HEK293 (cell line): Measurements from ENCODE around the gene SAFB.

Experiments
- CTCF ChIA-PET: fragments of 350-600 bp; formaldehyde crosslinking; extraction: SDS; loops from one replicate; lab custom pipeline; 2021; ENCODE audit warnings: antibody characterized with exemption; lab: Yijun Ruan, JAX
- POLR2A ChIA-PET: fragments of 300-600 bp; formaldehyde crosslinking; extraction: SDS; loops from one replicate; lab custom pipeline; 2020; ENCODE audit warnings: antibody characterized with exemption, inconsistent platforms; lab: Yijun Ruan, JAX
- H3K27ac ChIP-seq: fragments of 200-500 bp; sonication (Bioruptor generic); 2 replicates; pipeline ENCODE4 v1.5.1; 2014; ENCODE audit warnings: low read depth, low read length, control low read depth, inconsistent platforms; ENCODE audit errors: extremely low read depth
- H3K36me3 ChIP-seq, 2 experiments: fragments of 200-500 bp in 1 of 2; sonication (Bioruptor generic) in 1 of 2; 1 replicate in 1 of 2; 2 replicates in 1 of 2; pipeline ENCODE4 v1.5.1; 2014 to 2017; ENCODE audit warnings: inconsistent platforms in 2 of 2, low read length in 2 of 2; ENCODE audit not compliant: control insufficient read depth in 2 of 2, insufficient read depth in 1 of 2
- H3K4me1 ChIP-seq: fragments of 200-500 bp; sonication (Bioruptor generic); 2 replicates; pipeline ENCODE4 v1.5.1; 2014; ENCODE audit warnings: mild to moderate bottlenecking, low read length, inconsistent platforms; ENCODE audit not compliant: control insufficient read depth, insufficient read depth
- H3K4me3 ChIP-seq: 2 replicates; pipeline ENCODE4 v1.5.1; 2011; ENCODE audit warnings: low read depth, mild to moderate bottlenecking, control low read depth, low read length, moderate library complexity
- H3K9me3 ChIP-seq: fragments of 200-500 bp; sonication (Bioruptor generic); 2 replicates; pipeline ENCODE4 v1.5.1; 2014; ENCODE audit warnings: low read depth, low read length, inconsistent platforms; ENCODE audit not compliant: control insufficient read depth, insufficient read depth
- EGR2 ChIP-seq: fragments of 450-650 bp; formaldehyde crosslinking; IDR thresholded peaks from 2 replicates; pipeline ENCODE4 v1.5.1; 2016; ENCODE audit warnings: low read depth, missing biosample characterization, missing genetic modification characterization
- GLIS1 ChIP-seq: fragments of 450-650 bp; formaldehyde crosslinking; IDR thresholded peaks from 2 replicates; pipeline ENCODE4 v1.5.1; 2016; ENCODE audit warnings: missing biosample characterization, missing genetic modification characterization
- IKZF3 ChIP-seq: fragments of 450-650 bp; IDR thresholded peaks from 2 replicates; pipeline ENCODE4 v1.5.0; 2018; ENCODE audit warnings: missing biosample characterization, mild to moderate bottlenecking, missing genetic modification characterization, moderate library complexity
- KLF10 ChIP-seq: fragments of 450-650 bp; IDR thresholded peaks from 2 replicates; pipeline ENCODE4 v1.5.1; 2018; ENCODE audit warnings: missing biosample characterization, mild to moderate bottlenecking, missing genetic modification characterization
- KLF7 ChIP-seq: fragments of 450-650 bp; formaldehyde crosslinking; IDR thresholded peaks from 2 replicates; pipeline ENCODE4 v1.5.1; 2016; ENCODE audit warnings: missing biosample characterization, missing genetic modification characterization, borderline replicate concordance
- KLF8 ChIP-seq: fragments of 450-650 bp; formaldehyde crosslinking; IDR thresholded peaks from 2 replicates; pipeline ENCODE4 v1.5.1; 2016; ENCODE audit warnings: missing biosample characterization, missing genetic modification characterization
- KLF9 ChIP-seq: fragments of 450-650 bp; formaldehyde crosslinking; IDR thresholded peaks from 2 replicates; pipeline ENCODE4 v1.5.1; 2016; ENCODE audit warnings: missing biosample characterization, missing genetic modification characterization, low read depth
- PATZ1 ChIP-seq: fragments of 450-650 bp; formaldehyde crosslinking; IDR thresholded peaks from 2 replicates; pipeline ENCODE4 v1.5.1; 2016; ENCODE audit warnings: missing biosample characterization, missing genetic modification characterization
- SP3 ChIP-seq: fragments of 450-650 bp; formaldehyde crosslinking; IDR thresholded peaks from 2 replicates; pipeline ENCODE4 v1.5.1; 2016; ENCODE audit warnings: missing biosample characterization, missing genetic modification characterization
- ZBTB11 ChIP-seq: fragments of 450-650 bp; formaldehyde crosslinking; conservative IDR thresholded peaks from 2 replicates; pipeline ENCODE4 v1.5.1; 2016; ENCODE audit warnings: low read depth, missing biosample characterization, missing genetic modification characterization
- ZFHX2 ChIP-seq: fragments of 450-650 bp; formaldehyde crosslinking; conservative IDR thresholded peaks from 2 replicates; pipeline ENCODE4 v1.5.1; 2016; ENCODE audit warnings: missing biosample characterization, missing genetic modification characterization
- ZNF155 ChIP-seq: fragments of 450-650 bp; formaldehyde crosslinking; IDR thresholded peaks from 2 replicates; pipeline ENCODE4 v1.5.1; 2016; ENCODE audit warnings: missing biosample characterization, missing genetic modification characterization
- ZNF169 ChIP-seq: fragments of 450-650 bp; formaldehyde crosslinking; IDR thresholded peaks from 2 replicates; pipeline ENCODE4 v1.5.1; 2016; ENCODE audit warnings: missing biosample characterization, missing genetic modification characterization
- ZNF311 ChIP-seq: fragments of 450-650 bp; formaldehyde crosslinking; IDR thresholded peaks from 2 replicates; pipeline ENCODE4 v1.5.1; 2017; ENCODE audit warnings: missing biosample characterization, missing genetic modification characterization, borderline replicate concordance
- ZNF341 ChIP-seq: fragments of 450-650 bp; formaldehyde crosslinking; IDR thresholded peaks from 2 replicates; pipeline ENCODE4; 2016; ENCODE audit warnings: low read depth, missing biosample characterization, missing genetic modification characterization
- ZNF37A ChIP-seq: fragments of 450-650 bp; IDR thresholded peaks from 2 replicates; pipeline ENCODE4 v1.5.1; 2018; ENCODE audit warnings: missing biosample characterization, missing genetic modification characterization
- ZNF48 ChIP-seq: fragments of 450-650 bp; formaldehyde crosslinking; IDR thresholded peaks from 2 replicates; pipeline ENCODE4 v1.5.1; 2016; ENCODE audit warnings: missing biosample characterization, missing genetic modification characterization
- ZNF501 ChIP-seq: fragments of 450-650 bp; formaldehyde crosslinking; IDR thresholded peaks from 2 replicates; pipeline ENCODE4 v1.5.1; 2016; ENCODE audit warnings: missing biosample characterization, missing genetic modification characterization
- ZSCAN16 ChIP-seq: fragments of 450-650 bp; formaldehyde crosslinking; IDR thresholded peaks from 2 replicates; pipeline ENCODE4 v1.5.1; 2016; ENCODE audit warnings: missing biosample characterization, missing genetic modification characterization
- TF ChIP-seq, protein P1 (sequence below): fragments of 450-650 bp; formaldehyde crosslinking; IDR thresholded peaks from 2 replicates; pipeline ENCODE4 v1.5.1; 2016; ENCODE audit warnings: missing biosample characterization, missing genetic modification characterization, borderline replicate concordance
- TF ChIP-seq, protein P2 (sequence below): fragments of 450-650 bp; formaldehyde crosslinking; IDR thresholded peaks from 2 replicates; pipeline ENCODE4 v1.5.1; 2016; ENCODE audit warnings: missing biosample characterization, missing genetic modification characterization
- TF ChIP-seq, protein P3 (sequence below): fragments of 450-650 bp; formaldehyde crosslinking; IDR thresholded peaks from 2 replicates; pipeline ENCODE4 v1.5.1; 2016; ENCODE audit warnings: missing biosample characterization, missing genetic modification characterization
- TF ChIP-seq, protein P4 (sequence below): sonication (generic); formaldehyde crosslinking; IDR thresholded peaks from 2 replicates; pipeline ENCODE4 v1.8.1; 2022; ENCODE audit warnings: mild to moderate bottlenecking, moderate library complexity, missing genetic modification reagents

SAFB gene

GRCh38 chr19:5690955-5691821, 68.3 kb downstream of the SAFB start:
- peaks cover 5 to 60% of the 10 kb centered on the region in 2 experiments; a peak in 2 of 3 replicates for H3K36me3 ChIP-seq
- CTCF ChIA-PET, result interaction anchor here (0.6 to 1.3 kb wide), 9 partner anchors 9 to 134 kb away, joined by 3 to 5 read pairs (median 3); no protein-coding TSS in a partner anchor
- TF ChIP-seq SP3 (tag by site-specific recombination) (peak; percentile 68), ZBTB11 (tag by site-specific recombination) (0 out of 2 replicates have a peak, but pooled peaks have one; percentile 13), ZSCAN16 (tag by site-specific recombination) (no peak), KLF9 (tag by site-specific recombination) (peak; percentile 98), ZNF311 (no peak), ZNF48 (no peak), ZNF37A (no peak), ZNF169 (tag by site-specific recombination) (no peak), KLF8 (tag by site-specific recombination) (peak; percentile 89), EGR2 (tag by site-specific recombination) (peak; percentile 90), IKZF3 (tag by site-specific recombination) (peak; percentile 35; the same call in 1 of the 2 replicates), KLF10 (tag by site-specific recombination) (peak; percentile 99), GLIS1 (tag by site-specific recombination) (peak; percentile 18; the same call in 1 of the 2 replicates), PATZ1 (peak; percentile 89), ZNF155 (tag by site-specific recombination) (no peak), KLF7 (0 out of 2 replicates have a peak, but pooled peaks have one; percentile 45), ZNF341 (tag by site-specific recombination) (peak; percentile 47), ZFHX2 (tag by site-specific recombination) (peak; percentile 95), ZNF501 (tag by site-specific recombination) (no peak)
- TF ChIP-seq, protein P1, sequence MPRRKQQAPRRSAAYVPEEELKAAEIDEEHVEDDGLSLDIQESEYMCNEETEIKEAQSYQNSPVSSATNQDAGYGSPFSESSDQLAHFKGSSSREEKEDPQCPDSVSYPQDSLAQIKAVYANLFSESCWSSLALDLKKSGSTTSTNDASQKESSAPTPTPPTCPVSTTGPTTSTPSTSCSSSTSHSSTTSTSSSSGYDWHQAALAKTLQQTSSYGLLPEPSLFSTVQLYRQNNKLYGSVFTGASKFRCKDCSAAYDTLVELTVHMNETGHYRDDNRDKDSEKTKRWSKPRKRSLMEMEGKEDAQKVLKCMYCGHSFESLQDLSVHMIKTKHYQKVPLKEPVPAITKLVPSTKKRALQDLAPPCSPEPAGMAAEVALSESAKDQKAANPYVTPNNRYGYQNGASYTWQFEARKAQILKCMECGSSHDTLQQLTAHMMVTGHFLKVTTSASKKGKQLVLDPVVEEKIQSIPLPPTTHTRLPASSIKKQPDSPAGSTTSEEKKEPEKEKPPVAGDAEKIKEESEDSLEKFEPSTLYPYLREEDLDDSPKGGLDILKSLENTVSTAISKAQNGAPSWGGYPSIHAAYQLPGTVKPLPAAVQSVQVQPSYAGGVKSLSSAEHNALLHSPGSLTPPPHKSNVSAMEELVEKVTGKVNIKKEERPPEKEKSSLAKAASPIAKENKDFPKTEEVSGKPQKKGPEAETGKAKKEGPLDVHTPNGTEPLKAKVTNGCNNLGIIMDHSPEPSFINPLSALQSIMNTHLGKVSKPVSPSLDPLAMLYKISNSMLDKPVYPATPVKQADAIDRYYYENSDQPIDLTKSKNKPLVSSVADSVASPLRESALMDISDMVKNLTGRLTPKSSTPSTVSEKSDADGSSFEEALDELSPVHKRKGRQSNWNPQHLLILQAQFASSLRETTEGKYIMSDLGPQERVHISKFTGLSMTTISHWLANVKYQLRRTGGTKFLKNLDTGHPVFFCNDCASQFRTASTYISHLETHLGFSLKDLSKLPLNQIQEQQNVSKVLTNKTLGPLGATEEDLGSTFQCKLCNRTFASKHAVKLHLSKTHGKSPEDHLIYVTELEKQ (tag by site-specific recombination), result 0 out of 2 replicates have a peak, but pooled peaks have one; percentile 27
- TF ChIP-seq, protein P2, sequence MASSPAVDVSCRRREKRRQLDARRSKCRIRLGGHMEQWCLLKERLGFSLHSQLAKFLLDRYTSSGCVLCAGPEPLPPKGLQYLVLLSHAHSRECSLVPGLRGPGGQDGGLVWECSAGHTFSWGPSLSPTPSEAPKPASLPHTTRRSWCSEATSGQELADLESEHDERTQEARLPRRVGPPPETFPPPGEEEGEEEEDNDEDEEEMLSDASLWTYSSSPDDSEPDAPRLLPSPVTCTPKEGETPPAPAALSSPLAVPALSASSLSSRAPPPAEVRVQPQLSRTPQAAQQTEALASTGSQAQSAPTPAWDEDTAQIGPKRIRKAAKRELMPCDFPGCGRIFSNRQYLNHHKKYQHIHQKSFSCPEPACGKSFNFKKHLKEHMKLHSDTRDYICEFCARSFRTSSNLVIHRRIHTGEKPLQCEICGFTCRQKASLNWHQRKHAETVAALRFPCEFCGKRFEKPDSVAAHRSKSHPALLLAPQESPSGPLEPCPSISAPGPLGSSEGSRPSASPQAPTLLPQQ (tag by site-specific recombination), result peak; percentile 12; the same call in 1 of the 2 replicates
- TF ChIP-seq, protein P3, sequence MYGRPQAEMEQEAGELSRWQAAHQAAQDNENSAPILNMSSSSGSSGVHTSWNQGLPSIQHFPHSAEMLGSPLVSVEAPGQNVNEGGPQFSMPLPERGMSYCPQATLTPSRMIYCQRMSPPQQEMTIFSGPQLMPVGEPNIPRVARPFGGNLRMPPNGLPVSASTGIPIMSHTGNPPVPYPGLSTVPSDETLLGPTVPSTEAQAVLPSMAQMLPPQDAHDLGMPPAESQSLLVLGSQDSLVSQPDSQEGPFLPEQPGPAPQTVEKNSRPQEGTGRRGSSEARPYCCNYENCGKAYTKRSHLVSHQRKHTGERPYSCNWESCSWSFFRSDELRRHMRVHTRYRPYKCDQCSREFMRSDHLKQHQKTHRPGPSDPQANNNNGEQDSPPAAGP (tag by site-specific recombination), result peak; percentile 73
- TF ChIP-seq, protein P4, sequence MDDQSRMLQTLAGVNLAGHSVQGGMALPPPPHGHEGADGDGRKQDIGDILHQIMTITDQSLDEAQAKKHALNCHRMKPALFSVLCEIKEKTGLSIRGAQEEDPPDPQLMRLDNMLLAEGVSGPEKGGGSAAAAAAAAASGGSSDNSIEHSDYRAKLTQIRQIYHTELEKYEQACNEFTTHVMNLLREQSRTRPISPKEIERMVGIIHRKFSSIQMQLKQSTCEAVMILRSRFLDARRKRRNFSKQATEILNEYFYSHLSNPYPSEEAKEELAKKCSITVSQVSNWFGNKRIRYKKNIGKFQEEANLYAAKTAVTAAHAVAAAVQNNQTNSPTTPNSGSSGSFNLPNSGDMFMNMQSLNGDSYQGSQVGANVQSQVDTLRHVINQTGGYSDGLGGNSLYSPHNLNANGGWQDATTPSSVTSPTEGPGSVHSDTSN (CRISPR knock-in tag), result no peak

More at GRCh38 chr19:5690955-5691821, 68.3 kb downstream of the SAFB start:
- Histone ChIP-seq H3K27ac (peak overlapping the region; percentile 100), H3K9me3 (no peaks in the 10 kb centered on the region), H3K4me1 (no peaks in the 10 kb centered on the region; the same call in 1 of the 2 replicates), H3K4me3 (peak overlapping the region; percentile 97)
- POLR2A ChIA-PET, result interaction anchor here (0.5 to 3.7 kb wide), 11 partner anchors 8 to 643 kb away, joined by 3 to 62 read pairs (median 3); partner anchors contain the start of genes CATSPERD, LONP1, SAFB and SAFB2
